Neural cell (in vitro differentiated cells): ENCODE results near the gene SPTB. TPM values are rescaled to one million over a fixed set of nuclear protein-coding genes. Genes with fewer than 3 reads are reported as not detected.

ENCODE experiments used
- H2AFZ ChIP-seq: fragments of 200-600, 300-800 bp; sonication (generic), shearing (Covaris generic); 2 replicates; pipeline ENCODE4 v1.6.0; 2014; ENCODE audit warnings: low read depth, mild to moderate bottlenecking, antibody characterized with exemption, low read length, moderate library complexity
- H3F3A ChIP-seq: fragments of 200-600 bp; shearing (Covaris generic); 2 replicates; pipeline ENCODE4 v1.6.1; 2016; ENCODE audit warnings: mild to moderate bottlenecking, moderate library complexity, mixed read lengths, antibody characterized with exemption, low read length; ENCODE audit not compliant: insufficient read depth, poor library complexity, severe bottlenecking
- H3K27ac ChIP-seq: fragments of 200-600, 300-800 bp; sonication (generic), shearing (Covaris generic); 2 replicates; pipeline ENCODE4 v1.5.1; 2014; ENCODE audit warnings: mild to moderate bottlenecking, low read length, moderate library complexity
- H3K27me3 ChIP-seq: fragments of 300-800, 200-600 bp; sonication (generic), shearing (Covaris generic); 2 replicates; pipeline ENCODE4 v1.6.0; 2014; ENCODE audit warnings: mild to moderate bottlenecking, low read depth, low read length, moderate library complexity; ENCODE audit not compliant: insufficient read depth
- H3K36me3 ChIP-seq: fragments of 300-800, 200-600 bp; sonication (generic), shearing (Covaris generic); 2 replicates; pipeline ENCODE4 v1.5.1; 2014; ENCODE audit warnings: mild to moderate bottlenecking, antibody characterized with exemption, low read length, moderate library complexity; ENCODE audit not compliant: insufficient read depth
- H3K4me2 ChIP-seq: fragments of 300-800, 200-600 bp; sonication (generic), shearing (Covaris generic); 2 replicates; pipeline ENCODE4 v1.6.0; 2014; ENCODE audit warnings: mild to moderate bottlenecking, low read length
- H3K4me3 ChIP-seq: fragments of 300-800, 200-600 bp; sonication (generic), shearing (Covaris generic); 2 replicates; pipeline ENCODE4 v1.5.1; 2014; ENCODE audit warnings: mild to moderate bottlenecking, low read length, moderate library complexity
- H3K79me2 ChIP-seq: fragments of 200-600 bp; shearing (Covaris generic); replicated peaks from 2 replicates; pipeline ENCODE4 v1.6.0; 2014; ENCODE audit warnings: mild to moderate bottlenecking, low read length, moderate library complexity; ENCODE audit not compliant: insufficient read depth
- H3K9ac ChIP-seq: fragments of 300-800, 200-600 bp; sonication (generic), shearing (Covaris generic); 2 replicates; pipeline ENCODE4 v1.6.1; 2016; ENCODE audit warnings: mild to moderate bottlenecking, low read length, mixed read lengths
- H3K9me2 ChIP-seq: fragments of 200-600 bp; shearing (Covaris generic); 2 replicates; pipeline ENCODE4 v1.6.1; 2016; ENCODE audit warnings: mild to moderate bottlenecking, low read length, mixed read lengths; ENCODE audit not compliant: insufficient read depth
- H3K9me3 ChIP-seq: fragments of 200-600, 300-800 bp; sonication (generic), shearing (Covaris generic); 2 replicates; pipeline ENCODE4 v1.6.1; 2016; ENCODE audit warnings: mild to moderate bottlenecking, mixed run types, low read length, moderate library complexity, mixed read lengths
- H4K20me1 ChIP-seq: fragments of 200-600 bp; shearing (Covaris generic); 2 replicates; pipeline ENCODE4 v1.6.1; 2016; ENCODE audit warnings: mild to moderate bottlenecking, mixed run types; ENCODE audit not compliant: insufficient read depth
- CTCF ChIP-seq: fragments of 450-650 bp; IDR thresholded peaks from 2 replicates; pipeline ENCODE4 v1.5.1; 2014; ENCODE audit warnings: antibody characterized with exemption, mild to moderate bottlenecking, moderate library complexity; ENCODE audit not compliant: poor library complexity, severe bottlenecking
- EP300 ChIP-seq: fragments of 450-650 bp; conservative IDR thresholded peaks from 2 replicates; pipeline ENCODE4 v1.6.1; 2014; ENCODE audit warnings: antibody characterized with exemption, mild to moderate bottlenecking, moderate library complexity; ENCODE audit not compliant: poor library complexity, severe bottlenecking
- EZH2 ChIP-seq: fragments of 200-600, 300-800 bp; shearing (Covaris generic), sonication (generic); IDR thresholded peaks from 2 replicates; pipeline ENCODE4 v1.6.1; 2014; ENCODE audit warnings: antibody characterized with exemption, low read length, borderline replicate concordance, mild to moderate bottlenecking; ENCODE audit not compliant: insufficient read depth, poor library complexity, severe bottlenecking
- MXI1 ChIP-seq: fragments of 450-650 bp; conservative IDR thresholded peaks from 2 replicates; pipeline ENCODE4 v1.6.1; 2014; ENCODE audit warnings: antibody characterized with exemption, mild to moderate bottlenecking; ENCODE audit not compliant: poor library complexity, severe bottlenecking
- POLR2AphosphoS5 ChIP-seq: IDR thresholded peaks from 2 replicates; pipeline ENCODE4 v1.6.1; 2012
- RAD21 ChIP-seq: fragments of 450-650 bp; conservative IDR thresholded peaks from 2 replicates; pipeline ENCODE4 v1.6.1; 2014; ENCODE audit warnings: antibody characterized with exemption, mild to moderate bottlenecking, moderate library complexity
- REST ChIP-seq: IDR thresholded peaks from 2 replicates; pipeline ENCODE4 v1.6.1; 2012; ENCODE audit warnings: borderline replicate concordance
- SMC3 ChIP-seq: fragments of 450-650 bp; conservative IDR thresholded peaks from 2 replicates; pipeline ENCODE4 v1.6.1; 2014; ENCODE audit warnings: antibody characterized with exemption, mild to moderate bottlenecking, moderate library complexity; ENCODE audit not compliant: poor library complexity
- TAF1 ChIP-seq: IDR thresholded peaks from 2 replicates; pipeline ENCODE4 v1.6.1; 2012; ENCODE audit warnings: low read depth
- polyA plus RNA-seq: library from polyadenylated mRNA; depleted of rRNA; stranded (reverse); fragments of >200 nt; gene quantifications from 2 replicates; pipeline ENCODE4 v1.2.3, GENCODE V29; 2014

The SPTB gene
- polyA plus RNA-seq, 1 donor from 2014 or later: 1.9 TPM

- Histone ChIP-seq H3K9ac (no peak overlapping the region), H2AFZ (no peak overlapping the region), H3F3A (no peaks in the 10 kb centered on the region), H4K20me1 (no peaks in the 10 kb centered on the region), H3K27me3 (peaks cover 18% of the 10 kb centered on the region), H3K27ac (no peak overlapping the region), H3K79me2 (no peaks in the 10 kb centered on the region), H3K4me2 (no peak overlapping the region), H3K9me3 (no peaks in the 10 kb centered on the region), H3K36me3 (no peaks in the 10 kb centered on the region), H3K9me2 (no peaks in the 10 kb centered on the region), H3K4me3 (no peak overlapping the region)
- TF ChIP-seq MXI1 (no peak), EZH2 (no peak), REST (no peak), EP300 (no peak), RAD21 (no peak), POLR2AphosphoS5 (no peak), TAF1 (no peak), SMC3 (no peak), CTCF (no peak)
Observed at GRCh38 chr14:64698903-64699302, 180.8 kb downstream of the SPTB start.

- Histone ChIP-seq H3K27me3 (no peaks in the 10 kb centered on the region), H3K79me2 (no peaks in the 10 kb centered on the region), H3K9ac (no peak overlapping the region), H3K36me3 (no peaks in the 10 kb centered on the region), H3K9me3 (no peaks in the 10 kb centered on the region), H3K4me3 (no peak overlapping the region), H3F3A (no peaks in the 10 kb centered on the region), H2AFZ (no peak overlapping the region), H4K20me1 (no peaks in the 10 kb centered on the region), H3K4me2 (no peak overlapping the region), H3K9me2 (no peaks in the 10 kb centered on the region), H3K27ac (no peak overlapping the region)
- TF ChIP-seq EP300: no peak
- no peak for TF ChIP-seq POLR2AphosphoS5
- no peak for TF ChIP-seq MXI1
- no peak for TF ChIP-seq SMC3
- no peak for TF ChIP-seq EZH2
- TF ChIP-seq CTCF: no peak
- TF ChIP-seq RAD21: no peak
- no peak for TF ChIP-seq REST
- TF ChIP-seq TAF1: no peak
Observed at GRCh38 chr14:64696355-64696857, 183.3 kb downstream of the SPTB start.
